GM12873 (cell line): Measurements from ENCODE around the gene RAB28.

ENCODE experiments used
- CTCF ChIP-seq: IDR thresholded peaks from 2 replicates; pipeline ENCODE4 v1.5.1; 2012; ENCODE audit warnings: low read depth, mild to moderate bottlenecking, moderate library complexity, low read length, control low read depth; ENCODE audit not compliant: insufficient read depth; ENCODE audit errors: missing control alignments

RAB28 gene

GRCh38 chr4:13427599-13428325 lies 56.4 kb downstream of the RAB28 start:
- TF ChIP-seq CTCF: no peak

GRCh38 chr4:13415068-13415785 lies 68.9 kb downstream of the RAB28 start:
- TF ChIP-seq CTCF: no peak

- no peak for TF ChIP-seq CTCF
These were observed 70.3 kb downstream of the RAB28 start for GRCh38 chr4:13413729-13414437.

- TF ChIP-seq CTCF: no peak
These were observed 72.2 kb downstream of the RAB28 start for GRCh38 chr4:13411942-13412341.

- no peak for TF ChIP-seq CTCF
These were observed 74.8 kb downstream of the RAB28 start for GRCh38 chr4:13409324-13409723.

GRCh38 chr4:13403833-13404232 lies 80.3 kb downstream of the RAB28 start:
- TF ChIP-seq CTCF: no peak

GRCh38 chr4:13403326-13403725 lies 80.8 kb downstream of the RAB28 start:
- TF ChIP-seq CTCF: no peak
